Lung (tissue), 12 donors: ENCODE data around the gene BABAM2. TPM values are rescaled to one million over a fixed set of nuclear protein-coding genes. Genes with fewer than 3 reads are reported as not detected.
"Not testable (repeated sequence)": the region's sequence is repeated elsewhere in the genome, so short reads cannot be mapped to it uniquely, and the experiment has no call there.

ENCODE experiments used
- ATAC-seq: fragments of 200-7000 bp; cut with Tn5 transposase; one replicate; pipeline ENCODE4 v1.9.1; 2020; ENCODE audit warnings: moderate number of reproducible peaks; ENCODE audit not compliant: insufficient read depth, low FRiP score
- DNase-seq, 3 donors: peaks; one replicate each; pipeline ENCODE4 v3.0.0-alpha.2; 2013 to 2017
- H3K27ac ChIP-seq, 2 donors: one replicate each; pipeline ENCODE4 v1.5.1; 2013; ENCODE audit warnings: mild to moderate bottlenecking in 2 of 2, moderate library complexity in 2 of 2, control low read depth in 1 of 2, inconsistent platforms in 1 of 2, low read depth in 1 of 2, low read length in 1 of 2
- H3K27me3 ChIP-seq, 3 donors: one replicate each; pipeline ENCODE4 v1.5.1; 2013; ENCODE audit warnings: low read length in 2 of 3; ENCODE audit not compliant: control insufficient read depth in 3 of 3, insufficient read depth in 3 of 3
- H3K36me3 ChIP-seq, 4 donors: one replicate each; pipeline ENCODE4 v1.5.1; 2013; ENCODE audit warnings: low read length in 4 of 4, mild to moderate bottlenecking in 1 of 4, moderate library complexity in 1 of 4; ENCODE audit not compliant: control insufficient read depth in 4 of 4, insufficient read depth in 4 of 4
- H3K4me1 ChIP-seq, 5 donors: one replicate each; pipeline ENCODE4 v1.5.1; 2013; ENCODE audit warnings: low read length in 5 of 5, mild to moderate bottlenecking in 2 of 5, moderate library complexity in 1 of 5; ENCODE audit not compliant: control insufficient read depth in 5 of 5, insufficient read depth in 5 of 5
- H3K4me3 ChIP-seq: one replicate; pipeline ENCODE4 v1.5.1; 2013; ENCODE audit warnings: mild to moderate bottlenecking, control low read depth, moderate library complexity
- H3K9ac ChIP-seq, 2 donors: one replicate each; pipeline ENCODE4 v1.5.1; 2013; ENCODE audit warnings: low read length in 2 of 2, control low read depth in 1 of 2; ENCODE audit not compliant: insufficient read depth in 1 of 2
- H3K9me3 ChIP-seq, 4 donors: one replicate each; pipeline ENCODE4 v1.5.1; 2013; ENCODE audit warnings: low read length in 3 of 4, mild to moderate bottlenecking in 1 of 4, moderate library complexity in 1 of 4; ENCODE audit not compliant: control insufficient read depth in 4 of 4, insufficient read depth in 3 of 4
- WGBS, 2 donors: extraction: QIAGEN DNeasy Blood & Tissue Kit; methylation state at CpG; one replicate each; pipeline ENCODE4 v1.1.7; 2013; 5-methylcytosine and 5-hydroxymethylcytosine counted together
- polyA plus RNA-seq, 2 donors: library from polyadenylated mRNA; stranded (reverse); fragments of 200-250 nt; gene quantifications; one replicate each; pipeline ENCODE4 v1.2.1, GENCODE V29; 2013
- total RNA-seq, 2 donors: library from RNA; depleted of rRNA in 1 of 2; stranded (reverse); fragments of >200 nt in 1 of 2; gene quantifications; one replicate each; pipeline ENCODE4 v1.2.1, GENCODE V29; 2014 to 2021
- TF ChIP-seq, protein P1 (sequence below): IDR thresholded peaks from 2 replicates; pipeline ENCODE4 v1.5.1; 2012; ENCODE audit warnings: mild to moderate bottlenecking; ENCODE audit errors: control extremely low read depth, extremely low read depth
- donor health status: control.
- donor health status: control.
- donor health status: Bipolar disorder and iron deficiency.
- donor health status: healthy.
- donor health status: DM: yes; HTN: yes; CAD: no.

Gene BABAM2
- total and polyA plus RNA-seq, 4 donors: 19.0 to 43.3 (median 33.7) TPM

DNA sequence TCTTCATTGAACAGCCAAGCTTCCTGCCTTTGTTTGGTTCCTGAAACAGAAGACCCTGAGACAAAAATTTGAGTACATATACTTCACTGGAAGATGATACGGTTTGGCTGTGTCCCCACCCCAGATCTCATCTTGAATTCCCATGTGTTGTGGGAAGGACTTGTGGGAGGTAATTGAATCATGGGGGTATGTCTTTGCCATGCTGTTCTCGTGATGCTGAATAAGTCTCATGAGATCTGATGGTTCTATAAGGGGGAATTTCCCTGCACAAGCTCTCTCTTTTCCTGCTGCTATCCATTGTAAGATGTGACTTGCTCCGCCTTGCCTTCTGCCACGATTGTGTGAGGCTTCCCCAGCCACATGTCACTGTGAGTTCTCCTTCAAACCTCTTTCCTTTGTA is 76.5 kb downstream of the BABAM2 start:
- TF ChIP-seq, protein P1, sequence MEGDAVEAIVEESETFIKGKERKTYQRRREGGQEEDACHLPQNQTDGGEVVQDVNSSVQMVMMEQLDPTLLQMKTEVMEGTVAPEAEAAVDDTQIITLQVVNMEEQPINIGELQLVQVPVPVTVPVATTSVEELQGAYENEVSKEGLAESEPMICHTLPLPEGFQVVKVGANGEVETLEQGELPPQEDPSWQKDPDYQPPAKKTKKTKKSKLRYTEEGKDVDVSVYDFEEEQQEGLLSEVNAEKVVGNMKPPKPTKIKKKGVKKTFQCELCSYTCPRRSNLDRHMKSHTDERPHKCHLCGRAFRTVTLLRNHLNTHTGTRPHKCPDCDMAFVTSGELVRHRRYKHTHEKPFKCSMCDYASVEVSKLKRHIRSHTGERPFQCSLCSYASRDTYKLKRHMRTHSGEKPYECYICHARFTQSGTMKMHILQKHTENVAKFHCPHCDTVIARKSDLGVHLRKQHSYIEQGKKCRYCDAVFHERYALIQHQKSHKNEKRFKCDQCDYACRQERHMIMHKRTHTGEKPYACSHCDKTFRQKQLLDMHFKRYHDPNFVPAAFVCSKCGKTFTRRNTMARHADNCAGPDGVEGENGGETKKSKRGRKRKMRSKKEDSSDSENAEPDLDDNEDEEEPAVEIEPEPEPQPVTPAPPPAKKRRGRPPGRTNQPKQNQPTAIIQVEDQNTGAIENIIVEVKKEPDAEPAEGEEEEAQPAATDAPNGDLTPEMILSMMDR: no peak
- H3K9me3 ChIP-seq: no peaks in the 10 kb centered on the region
- no peak overlapping the region for H3K4me3 ChIP-seq
- H3K27ac ChIP-seq: no peak overlapping the region
- H3K4me1 ChIP-seq: peaks cover 2 to 23% (median 8%) of the 10 kb centered on the region in 5 donors
- WGBS, 2 donors: 87% methylated on average over 4 of the region's 4 CpGs
- no peak for ATAC-seq
- H3K9ac ChIP-seq: no peak overlapping the region
- no peak for DNase-seq
- H3K27me3 ChIP-seq: no peaks in the 10 kb centered on the region
- H3K36me3 ChIP-seq: no peaks in the 10 kb centered on the region

DNA sequence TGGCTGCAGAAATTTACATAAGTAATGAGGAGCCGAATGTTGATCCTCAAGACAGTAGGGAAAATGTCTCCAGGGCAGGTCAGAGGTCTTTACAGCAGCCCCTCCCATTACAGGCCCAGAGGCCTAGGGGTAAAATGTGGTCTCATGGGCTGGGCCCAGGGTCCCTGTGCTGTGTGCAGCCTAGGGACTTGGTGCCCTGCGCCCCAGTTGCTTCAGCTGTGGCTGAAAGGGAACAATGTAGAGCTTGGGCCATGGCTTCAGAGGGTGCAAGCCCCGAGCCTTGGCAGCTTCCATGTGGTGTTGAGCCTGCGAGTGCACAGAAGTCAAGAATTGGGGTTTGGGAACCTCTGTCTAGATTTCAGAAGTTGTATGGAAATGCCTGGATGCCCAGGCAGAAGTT is 77.5 kb downstream of the BABAM2 start:
- DNase-seq, H3K4me3 ChIP-seq, H3K9me3 ChIP-seq, H3K27me3 ChIP-seq, ATAC-seq, H3K9ac ChIP-seq, H3K36me3 ChIP-seq, H3K27ac ChIP-seq: not testable (repeated sequence)
- WGBS, 2 donors: 97 to 98% methylated on average over 4 of the region's 4 CpGs
- H3K4me1 ChIP-seq: peaks cover 2 to 24% (median 8%) of the 10 kb centered on the region in 5 donors

DNA sequence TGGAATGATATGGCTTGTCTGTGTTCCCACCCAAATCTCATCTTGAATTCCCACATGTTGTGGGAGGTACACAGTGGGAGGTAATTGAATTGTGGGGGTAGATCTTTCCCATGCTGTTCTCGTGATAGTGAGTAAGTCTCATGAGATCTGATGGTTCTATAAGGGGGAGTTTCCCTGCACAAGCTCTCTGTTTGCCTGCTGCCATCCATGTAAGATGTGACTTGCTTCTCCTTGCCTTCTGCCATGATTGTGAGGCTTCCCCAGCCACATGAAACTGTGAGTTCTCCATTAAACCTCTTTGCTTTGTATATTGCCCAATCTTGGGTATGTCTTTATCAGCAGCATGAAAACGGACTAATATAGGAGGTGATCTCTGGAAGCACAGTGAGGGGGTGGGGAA is 78.4 kb downstream of the BABAM2 start:
- not testable (repeated sequence) for H3K36me3 ChIP-seq, H3K9me3 ChIP-seq, DNase-seq, H3K9ac ChIP-seq, H3K27ac ChIP-seq, ATAC-seq, H3K4me3 ChIP-seq, H3K27me3 ChIP-seq
- 92 to 96% methylated on average over 2 of the region's 2 CpGs for WGBS, 2 donors
- H3K4me1 ChIP-seq: peaks cover 2 to 24% (median 8%) of the 10 kb centered on the region in 5 donors

DNA sequence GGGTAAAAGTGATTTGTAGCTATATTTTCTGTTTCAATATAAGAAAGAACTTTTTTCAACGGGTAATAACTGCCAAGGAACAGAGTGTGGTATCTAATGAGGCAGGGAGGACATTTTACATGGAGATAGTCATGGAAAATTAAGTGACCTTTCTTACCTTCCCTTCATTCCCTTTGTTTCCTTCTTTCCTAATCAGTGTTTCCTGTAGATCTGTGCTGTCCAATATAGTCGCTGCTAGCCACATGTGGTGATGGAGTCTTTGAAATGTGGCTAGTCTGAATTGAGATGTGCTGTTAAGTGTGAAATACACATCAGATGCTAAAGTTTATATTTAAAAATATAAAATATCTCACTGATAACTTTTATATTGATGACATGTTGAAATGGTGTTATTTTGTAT is 81.8 kb downstream of the BABAM2 start:
- TF ChIP-seq, protein P1: no peak
- 66 to 68% methylated on average over 2 of the region's 2 CpGs for WGBS, 2 donors

More for the DNA sequence above, 81.8 kb downstream of the BABAM2 start:
- H3K4me3 ChIP-seq: no peak overlapping the region
- H3K4me1 ChIP-seq: peaks cover 0 to 10% (median 0%) of the 10 kb centered on the region in 5 donors
- ATAC-seq: no peak
- no peak for DNase-seq
- no peak overlapping the region for H3K9ac ChIP-seq
- H3K27ac ChIP-seq: no peak overlapping the region
- no peaks in the 10 kb centered on the region for H3K27me3 ChIP-seq
- H3K9me3 ChIP-seq: no peaks in the 10 kb centered on the region
- H3K36me3 ChIP-seq: no peaks in the 10 kb centered on the region
